ENCODE measurements around the gene NEURL1.

NEURL1 gene

DNA sequence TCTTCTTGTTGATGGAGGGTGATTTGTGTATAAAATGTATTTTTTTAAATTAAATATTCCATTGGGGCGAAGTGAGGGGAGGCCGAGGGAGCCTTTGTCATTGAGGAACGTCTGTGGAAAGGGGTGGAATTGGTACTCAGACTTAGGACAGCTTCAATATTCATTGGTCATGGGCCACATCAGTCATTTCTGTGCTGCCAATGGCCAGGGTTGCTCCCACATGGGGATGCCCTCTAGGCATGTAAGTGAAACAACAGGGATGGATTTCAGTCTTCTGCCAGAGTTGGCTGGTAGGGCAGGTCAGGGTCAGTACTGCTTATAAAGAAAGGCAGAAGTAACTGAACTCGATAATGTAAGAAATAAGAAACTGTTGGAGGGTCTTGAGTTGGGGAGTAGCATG, 47.2 kb downstream of the NEURL1 start:
- H3K27ac ChIP-seq = no peak overlapping the region
- TF ChIP-seq CTCF (conservative IDR thresholded peaks at IDR 0.05) = no peak
- TF ChIP-seq ZFX (IDR thresholded peaks at IDR 0.05) = no peak

GRCh38 chr10:103541616-103542015, 48.1 kb downstream of the NEURL1 start:
- no peak for TF ChIP-seq ZFX (IDR thresholded peaks at IDR 0.05)
- no peak for TF ChIP-seq CTCF (conservative IDR thresholded peaks at IDR 0.05)
- H3K27ac ChIP-seq = no peak overlapping the region; the same call in 1 of the 2 replicates

DNA sequence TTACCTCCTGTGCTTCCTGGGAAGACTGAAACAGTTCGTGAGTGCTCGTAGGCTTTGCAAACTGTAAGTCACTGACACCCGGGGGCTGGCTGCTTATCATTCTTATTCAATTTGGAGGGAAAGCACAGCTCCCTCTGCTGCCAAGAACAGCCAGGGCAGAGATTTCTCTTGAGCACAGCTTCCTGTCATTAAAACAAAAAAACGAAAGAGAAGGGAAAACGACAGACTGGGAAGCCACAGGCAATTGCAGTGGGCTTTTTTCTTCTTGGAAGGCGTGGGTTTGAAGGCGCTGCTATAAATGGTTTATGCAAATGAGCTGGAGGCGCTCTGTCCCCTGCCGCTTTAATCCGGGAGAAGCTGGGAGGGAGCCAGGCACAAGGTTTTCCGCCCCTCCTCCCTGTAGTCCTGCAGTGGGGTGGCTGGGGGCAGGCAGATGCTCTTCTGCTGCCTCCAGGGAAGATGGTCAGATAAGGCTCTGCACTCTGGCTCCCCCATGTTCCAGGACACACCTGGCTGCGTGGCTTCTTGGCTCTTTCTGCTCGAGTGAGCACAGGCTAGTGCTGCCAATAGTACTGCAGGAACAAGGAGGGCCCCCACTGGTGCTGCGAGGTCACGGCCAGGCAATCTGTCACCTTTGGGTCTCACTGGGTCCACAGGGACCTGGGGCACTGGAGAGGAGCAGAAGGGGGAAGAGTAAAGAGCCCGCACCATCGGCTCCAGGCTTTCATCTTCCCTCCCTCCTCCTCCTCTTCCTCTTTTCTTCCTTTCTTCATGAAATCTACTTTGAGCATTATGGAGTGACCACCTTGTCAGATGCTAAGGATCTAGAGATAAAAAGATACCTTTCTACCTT, 49.5 kb downstream of the NEURL1 start:
- no peak for TF ChIP-seq ZFX (IDR thresholded peaks at IDR 0.05)
- no peak; the same call in 1 of the 2 replicates for TF ChIP-seq CTCF (conservative IDR thresholded peaks at IDR 0.05)
- peak overlapping the region; percentile 50 for H3K27ac ChIP-seq

GRCh38 chr10:103543617-103544525, 50.4 kb downstream of the NEURL1 start:
- H3K27ac ChIP-seq = peak overlapping the region; percentile 50
- TF ChIP-seq ZFX (IDR thresholded peaks at IDR 0.05) (no peak), CTCF (conservative IDR thresholded peaks at IDR 0.05) (no peak)

GRCh38 chr10:103544657-103545310, 51.3 kb downstream of the NEURL1 start:
- TF ChIP-seq CTCF (conservative IDR thresholded peaks at IDR 0.05) (no peak), ZFX (IDR thresholded peaks at IDR 0.05) (no peak)
- peak overlapping the region; percentile 40 for H3K27ac ChIP-seq

- peak overlapping the region; percentile 40 for H3K27ac ChIP-seq
- TF ChIP-seq CTCF (conservative IDR thresholded peaks at IDR 0.05) = no peak
- no peak for TF ChIP-seq ZFX (IDR thresholded peaks at IDR 0.05)
Measured at GRCh38 chr10:103545366-103545765, 51.9 kb downstream of the NEURL1 start.

Measured in C4-2B (cell line).